ENCODE results near the gene SEL1L.

- TF ChIP-seq, protein P1, sequence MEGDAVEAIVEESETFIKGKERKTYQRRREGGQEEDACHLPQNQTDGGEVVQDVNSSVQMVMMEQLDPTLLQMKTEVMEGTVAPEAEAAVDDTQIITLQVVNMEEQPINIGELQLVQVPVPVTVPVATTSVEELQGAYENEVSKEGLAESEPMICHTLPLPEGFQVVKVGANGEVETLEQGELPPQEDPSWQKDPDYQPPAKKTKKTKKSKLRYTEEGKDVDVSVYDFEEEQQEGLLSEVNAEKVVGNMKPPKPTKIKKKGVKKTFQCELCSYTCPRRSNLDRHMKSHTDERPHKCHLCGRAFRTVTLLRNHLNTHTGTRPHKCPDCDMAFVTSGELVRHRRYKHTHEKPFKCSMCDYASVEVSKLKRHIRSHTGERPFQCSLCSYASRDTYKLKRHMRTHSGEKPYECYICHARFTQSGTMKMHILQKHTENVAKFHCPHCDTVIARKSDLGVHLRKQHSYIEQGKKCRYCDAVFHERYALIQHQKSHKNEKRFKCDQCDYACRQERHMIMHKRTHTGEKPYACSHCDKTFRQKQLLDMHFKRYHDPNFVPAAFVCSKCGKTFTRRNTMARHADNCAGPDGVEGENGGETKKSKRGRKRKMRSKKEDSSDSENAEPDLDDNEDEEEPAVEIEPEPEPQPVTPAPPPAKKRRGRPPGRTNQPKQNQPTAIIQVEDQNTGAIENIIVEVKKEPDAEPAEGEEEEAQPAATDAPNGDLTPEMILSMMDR (IDR thresholded peaks at IDR 0.05; ENCODE audit: low read length) = no peak
- no peak for TF ChIP-seq EZH2 (IDR thresholded peaks at IDR 0.05; ENCODE audit: borderline replicate concordance, low read length)
Measured at GRCh38 chr14:81509321-81509720, 24.3 kb downstream of the SEL1L start.

All from OCI-LY1 (cell line).